Liver (tissue), 9 donors: ENCODE data around the gene ESPN. TPM values are rescaled to one million over a fixed set of nuclear protein-coding genes. Genes with fewer than 3 reads are reported as not detected.

Experiments
- DNase-seq: peaks from one replicate; pipeline ENCODE4 v3.0.0-alpha.2; 2017; ENCODE audit warnings: low spot score
- H3K27ac ChIP-seq, 2 donors: one replicate each; pipeline ENCODE4 v1.7.0; 2013; ENCODE audit warnings: inconsistent platforms in 2 of 2, low read length in 2 of 2, control low read depth in 1 of 2, low read depth in 1 of 2, mild to moderate bottlenecking in 1 of 2
- H3K27me3 ChIP-seq, 4 donors: one replicate each; pipeline versions ENCODE4 v1.6.1 to v1.7.0; 2013; ENCODE audit warnings: low read length in 3 of 4, inconsistent platforms in 1 of 4, mild to moderate bottlenecking in 1 of 4, moderate library complexity in 1 of 4; ENCODE audit not compliant: control insufficient read depth in 4 of 4, insufficient read depth in 4 of 4
- H3K36me3 ChIP-seq, 4 donors: one replicate each; pipeline versions ENCODE4 v1.6.1 to v1.7.0; 2013; ENCODE audit warnings: low read length in 3 of 4, mild to moderate bottlenecking in 3 of 4, low read depth in 1 of 4, moderate library complexity in 1 of 4; ENCODE audit not compliant: control insufficient read depth in 4 of 4, insufficient read depth in 3 of 4
- H3K4me1 ChIP-seq, 4 donors: one replicate each; pipeline versions ENCODE4 v1.6.1 to v1.7.0; 2013; ENCODE audit warnings: low read length in 3 of 4, mild to moderate bottlenecking in 3 of 4, moderate library complexity in 1 of 4; ENCODE audit not compliant: control insufficient read depth in 4 of 4, insufficient read depth in 4 of 4
- H3K4me3 ChIP-seq, 3 donors: one replicate each; pipeline versions ENCODE4 v1.6.1 to v1.7.0; 2013; ENCODE audit warnings: low read length in 3 of 3, control low read depth in 1 of 3, low read depth in 1 of 3, mild to moderate bottlenecking in 1 of 3
- H3K9ac ChIP-seq, 2 donors: one replicate each; pipeline ENCODE4 v1.7.0; 2013; ENCODE audit warnings: low read length in 2 of 2, mild to moderate bottlenecking in 2 of 2, moderate library complexity in 2 of 2, control low read depth in 1 of 2, low read depth in 1 of 2
- H3K9me3 ChIP-seq, 4 donors: one replicate each; pipeline versions ENCODE4 v1.6.1 to v1.7.0; 2013; ENCODE audit warnings: low read length in 3 of 4; ENCODE audit not compliant: control insufficient read depth in 4 of 4
- CTCF ChIP-seq: fragments of 150-350 bp; IDR thresholded peaks from 2 replicates; pipeline ENCODE4 v1.5.1; 2017; ENCODE audit warnings: improper control_type of control experiment, low read depth, low read length; ENCODE audit not compliant: missing input control
- FOXA1 ChIP-seq: IDR thresholded peaks from 2 replicates; pipeline ENCODE4 v1.6.1; 2016; ENCODE audit warnings: antibody characterized with exemption
- FOXA2 ChIP-seq: IDR thresholded peaks from 2 replicates; pipeline ENCODE4 v1.6.1; 2016; ENCODE audit warnings: antibody characterized with exemption
- GABPA ChIP-seq, 2 donors: IDR thresholded peaks in 1 of 2; conservative IDR thresholded peaks in 1 of 2; 2 replicates each; pipeline ENCODE4 v1.6.1; 2016; ENCODE audit warnings: antibody characterized with exemption in 2 of 2, mild to moderate bottlenecking in 1 of 2, moderate library complexity in 1 of 2
- HNF4A ChIP-seq, 2 donors: conservative IDR thresholded peaks; 2 replicates each; pipeline ENCODE4 v1.6.1; 2016; ENCODE audit warnings: antibody characterized with exemption in 2 of 2, mild to moderate bottlenecking in 2 of 2
- HNF4G ChIP-seq: IDR thresholded peaks from 2 replicates; pipeline ENCODE4 v1.6.1; 2016; ENCODE audit warnings: antibody characterized with exemption
- JUND ChIP-seq, 2 donors: IDR thresholded peaks; 2 replicates each; pipeline ENCODE4 v1.6.1; 2016; ENCODE audit warnings: antibody characterized with exemption in 2 of 2
- MAX ChIP-seq: IDR thresholded peaks from 2 replicates; pipeline ENCODE4 v1.6.1; 2016; ENCODE audit warnings: antibody characterized with exemption
- NR2F2 ChIP-seq: IDR thresholded peaks from 2 replicates; pipeline ENCODE4 v1.6.1; 2016; ENCODE audit warnings: antibody characterized with exemption
- RAD21 ChIP-seq, 2 donors: IDR thresholded peaks; 2 replicates each; pipeline ENCODE4 v1.6.1; 2016; ENCODE audit warnings: antibody characterized with exemption in 2 of 2, mild to moderate bottlenecking in 2 of 2
- REST ChIP-seq: IDR thresholded peaks from 2 replicates; pipeline ENCODE4 v1.6.1; 2016; ENCODE audit warnings: antibody characterized with exemption, mild to moderate bottlenecking
- SP1 ChIP-seq: IDR thresholded peaks from 2 replicates; pipeline ENCODE4 v1.6.1; 2018; ENCODE audit warnings: antibody characterized with exemption, mild to moderate bottlenecking
- YY1 ChIP-seq: IDR thresholded peaks from 2 replicates; pipeline ENCODE4 v1.6.1; 2016; ENCODE audit warnings: antibody characterized with exemption, mild to moderate bottlenecking
- ZBTB33 ChIP-seq: IDR thresholded peaks from 2 replicates; pipeline ENCODE4 v1.6.1; 2016; ENCODE audit warnings: antibody characterized with exemption
- WGBS: extraction: QIAGEN DNeasy Blood & Tissue Kit; methylation state at CpG from one replicate; pipeline ENCODE4 v1.1.7; 2013; 5-methylcytosine and 5-hydroxymethylcytosine counted together
- polyA plus RNA-seq, 2 donors: library from polyadenylated mRNA; stranded (reverse) in 1 of 2; unstranded in 1 of 2; fragments of 200-250 nt in 1 of 2; fragments of >200 nt in 1 of 2; fragmentation: Nextera tagmentation in 1 of 2; extraction: Ambion mirVana in 1 of 2; gene quantifications; one replicate each; pipeline versions ENCODE4 v1.2.1 to v1.2.3, GENCODE V29; 2013 to 2015
- total RNA-seq, 2 donors: library from RNA; depleted of rRNA; stranded (reverse); fragments of >200 nt; gene quantifications; one replicate each; pipeline ENCODE4 v1.2.3, GENCODE V29; 2014
- donor health status: healthy.
- donor health status: healthy.
- donor health status: healthy.
- donor health status: healthy.
- donor health status: healthy.

Gene ESPN
- total and polyA plus RNA-seq, 4 donors = 61.5 to 103 (median 68.2) TPM

- DNase-seq = no peak
- Histone ChIP-seq H3K9ac (no peak overlapping the region), H3K9me3 (no peaks in the 10 kb centered on the region), H3K36me3 (no peaks in the 10 kb centered on the region), H3K27ac (no peak overlapping the region), H3K4me1 (peaks cover 0 to 20% (median 8%) of the 10 kb centered on the region in 4 donors), H3K27me3 (no peaks in the 10 kb centered on the region), H3K4me3 (peak overlapping the region in 1 of 3 donors; percentile 13)
- WGBS = 53% methylated on average over 21 of the region's 21 CpGs
- TF ChIP-seq CTCF (no peak), SP1 (no peak), RAD21 (IDR thresholded peaks at IDR 0.05) (no peak)
Measured at GRCh38 chr1:6465461-6466005, 41.0 kb downstream of the ESPN start.

- no peaks in the 10 kb centered on the region for H3K36me3 ChIP-seq
- H3K4me1 ChIP-seq = peaks cover 0 to 21% (median 8%) of the 10 kb centered on the region in 4 donors
- H3K9ac ChIP-seq = no peak within 1 kb of the TSS
- no peak for TF ChIP-seq ZBTB33
- no peak for TF ChIP-seq JUND (IDR thresholded peaks at IDR 0.05)
- TF ChIP-seq RAD21 (IDR thresholded peaks at IDR 0.05) = no peak
- no peak for DNase-seq
- WGBS = 30% methylated on average over 43 of the region's 43 CpGs
- H3K27me3 ChIP-seq = no peaks in the 10 kb centered on the region
- H3K27ac ChIP-seq = no peak within 1 kb of the TSS
- peak within 1 kb of the TSS in 1 of 3 donors; percentile 13 for H3K4me3 ChIP-seq
- H3K9me3 ChIP-seq = no peaks in the 10 kb centered on the region
Measured at GRCh38 chr1:6466023-6466422, 41.4 kb downstream of the ESPN start, which contains the start of gene TNFRSF25. Gene TNFRSF25, minus strand, starts transcription at chr1:6466173. Its CDS starts 66 bp downstream, at chr1:6466107.

GRCh38 chr1:6466751-6467150, 42.2 kb downstream of the ESPN start:
- H3K36me3 ChIP-seq = no peaks in the 10 kb centered on the region
- TF ChIP-seq GABPA (IDR thresholded peaks at IDR 0.05 in 1 of 2, conservative IDR thresholded peaks at IDR 0.05 in 1 of 2) (no peak), CTCF (no peak), FOXA2 (no peak), JUND (IDR thresholded peaks at IDR 0.05) (no peak), ZBTB33 (no peak), HNF4G (no peak), MAX (no peak), REST (no peak), SP1 (no peak), NR2F2 (no peak), RAD21 (IDR thresholded peaks at IDR 0.05) (no peak), FOXA1 (no peak), YY1 (no peak), HNF4A (conservative IDR thresholded peaks at IDR 0.05) (no peak)

More at GRCh38 chr1:6466751-6467150, 42.2 kb downstream of the ESPN start:
- Histone ChIP-seq H3K4me3 (no peak overlapping the region), H3K9ac (no peak overlapping the region), H3K27me3 (no peaks in the 10 kb centered on the region), H3K9me3 (no peaks in the 10 kb centered on the region), H3K4me1 (peaks cover 5 to 22% (median 10%) of the 10 kb centered on the region in 4 donors), H3K27ac (no peak overlapping the region)
- DNase-seq = no peak
- 97% methylated on average over 5 of the region's 5 CpGs for WGBS
